DND-41 (cell line): ENCODE results near the gene RHOBTB3.

Experiments used
- EZH2 ChIP-seq: IDR thresholded peaks from 3 replicates; pipeline ENCODE4 v1.6.1; 2012; ENCODE audit warnings: borderline replicate concordance, low read depth, mild to moderate bottlenecking, moderate library complexity, low read length, inconsistent platforms; ENCODE audit not compliant: severe bottlenecking
- TF ChIP-seq, protein P1 (sequence below): IDR thresholded peaks from 2 replicates; pipeline ENCODE4 v1.5.1; 2012; ENCODE audit warnings: borderline replicate concordance, low read length, moderate library complexity, mild to moderate bottlenecking; ENCODE audit not compliant: poor library complexity, severe bottlenecking; ENCODE audit errors: extremely low read depth

DNA sequence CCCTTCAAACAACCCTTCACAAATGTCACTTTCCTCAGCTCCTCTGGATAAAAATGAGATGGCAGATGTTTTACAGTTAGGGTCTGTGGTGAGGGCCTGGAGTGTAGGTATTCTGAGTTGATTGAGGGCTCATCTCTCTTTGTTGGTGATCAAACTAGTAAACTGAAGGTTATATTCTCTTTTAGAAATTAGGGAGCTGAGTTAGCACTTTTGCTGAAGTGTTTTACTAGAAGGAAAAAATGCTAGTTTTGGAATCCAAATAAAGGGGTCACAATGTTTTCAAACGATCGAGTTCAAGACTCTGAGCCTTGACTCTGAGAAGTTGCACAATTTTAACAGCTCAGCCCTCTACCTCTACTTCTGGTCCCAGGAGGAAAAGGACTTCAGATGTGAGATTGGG, 23.4 kb downstream of the RHOBTB3 start:
- TF ChIP-seq, protein P1, sequence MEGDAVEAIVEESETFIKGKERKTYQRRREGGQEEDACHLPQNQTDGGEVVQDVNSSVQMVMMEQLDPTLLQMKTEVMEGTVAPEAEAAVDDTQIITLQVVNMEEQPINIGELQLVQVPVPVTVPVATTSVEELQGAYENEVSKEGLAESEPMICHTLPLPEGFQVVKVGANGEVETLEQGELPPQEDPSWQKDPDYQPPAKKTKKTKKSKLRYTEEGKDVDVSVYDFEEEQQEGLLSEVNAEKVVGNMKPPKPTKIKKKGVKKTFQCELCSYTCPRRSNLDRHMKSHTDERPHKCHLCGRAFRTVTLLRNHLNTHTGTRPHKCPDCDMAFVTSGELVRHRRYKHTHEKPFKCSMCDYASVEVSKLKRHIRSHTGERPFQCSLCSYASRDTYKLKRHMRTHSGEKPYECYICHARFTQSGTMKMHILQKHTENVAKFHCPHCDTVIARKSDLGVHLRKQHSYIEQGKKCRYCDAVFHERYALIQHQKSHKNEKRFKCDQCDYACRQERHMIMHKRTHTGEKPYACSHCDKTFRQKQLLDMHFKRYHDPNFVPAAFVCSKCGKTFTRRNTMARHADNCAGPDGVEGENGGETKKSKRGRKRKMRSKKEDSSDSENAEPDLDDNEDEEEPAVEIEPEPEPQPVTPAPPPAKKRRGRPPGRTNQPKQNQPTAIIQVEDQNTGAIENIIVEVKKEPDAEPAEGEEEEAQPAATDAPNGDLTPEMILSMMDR = no peak
- no peak for TF ChIP-seq EZH2
